Left cardiac atrium (tissue), 4 donors: ENCODE measurements around the gene SLC12A1. TPM values are rescaled to one million over a fixed set of nuclear protein-coding genes. Genes with fewer than 3 reads are reported as not detected.
"Not testable (repeated sequence)": the region's sequence is repeated elsewhere in the genome, so short reads cannot be mapped to it uniquely, and the experiment has no call there.

Source experiments
- ATAC-seq, 2 donors: fragments of 200-7000 bp; cut with Tn5 transposase; one replicate each; pipeline ENCODE4 v1.9.1; 2020; ENCODE audit warnings: mild to moderate bottlenecking in 2 of 2, moderate library complexity in 2 of 2
- DNase-seq: peaks from one replicate; pipeline ENCODE4 v3.0.0-alpha.2; 2020
- intact Hi-C, 2 donors: fragments of 100-400 bp; cut with DNase I; formaldehyde crosslinking; loops; one replicate each; pipeline versions ENCODE4 v1.14.1 to v1.15.1; 2022 to 2023
- total RNA-seq, 2 donors: library from RNA; stranded (reverse); fragmentation: NEBNext Ultra II Directional; extraction: Animal tissue kit (Norgen Biotek cat#: 25700); gene quantifications; one replicate each; pipeline ENCODE4 v1.2.1, GENCODE V29; 2021
- donor health status: DM: no; HTN: yes; CAD: no.
- donor health status: DM: no; HTN: yes; CAD: no; lungs with severe emphysema.
- donor health status: DM: yes; HTN: yes; CAD: no.
- donor health status: Dilated cardiomyopathy.

SLC12A1 gene
- total RNA-seq, 2 donors from 2014 or later = not detected

- no peak for DNase-seq
- no peak for ATAC-seq
- intact Hi-C loops = no loop called here
Observed at GRCh38 chr15:48297668-48298067, 91.6 kb downstream of the SLC12A1 start.

DNA sequence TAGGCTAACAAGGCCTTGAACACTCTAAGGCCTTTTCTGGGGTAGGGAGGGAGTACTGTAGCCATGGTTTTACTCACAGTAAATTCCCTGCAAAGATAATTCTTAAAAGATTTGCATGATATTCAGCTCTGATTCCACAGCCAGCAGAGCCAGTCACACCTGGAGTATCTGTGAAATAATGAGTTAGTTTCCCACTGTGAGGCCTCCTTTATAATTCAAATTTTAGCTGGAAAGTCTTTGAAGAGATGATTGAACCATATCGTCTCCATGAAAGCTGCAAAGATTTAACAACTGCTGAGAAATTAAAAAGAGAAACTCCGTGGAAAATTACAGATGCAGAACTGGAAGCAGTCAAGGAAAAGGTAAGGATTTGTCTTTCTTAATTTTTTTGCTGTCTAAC is 92.8 kb downstream of the SLC12A1 start:
- no peak for DNase-seq
- ATAC-seq = no peak
- intact Hi-C loops = no loop called here

- intact Hi-C loops = no loop called here
- DNase-seq (no peak), ATAC-seq (no peak)
Observed at GRCh38 chr15:48300038-48300437, 93.9 kb downstream of the SLC12A1 start.

DNA sequence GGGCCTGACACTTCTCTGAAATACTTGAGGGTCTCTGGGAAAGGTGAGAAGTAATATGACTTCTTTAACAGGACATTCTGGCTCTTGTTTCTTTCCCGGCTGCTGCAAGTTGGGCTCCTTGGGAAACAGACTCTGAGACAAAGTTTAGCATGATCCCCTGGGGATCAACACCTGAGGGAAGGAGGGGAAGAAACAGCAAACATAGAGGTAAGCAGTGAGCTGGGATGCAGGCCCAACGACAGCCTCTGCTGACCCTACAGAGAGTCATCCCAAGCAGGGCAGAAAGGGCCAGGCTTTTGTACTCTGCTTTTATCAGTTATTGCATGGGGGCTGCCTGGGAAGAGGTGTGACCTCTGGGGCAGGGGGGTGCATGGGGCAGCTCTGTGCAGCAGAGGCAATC is 98.3 kb downstream of the SLC12A1 start:
- ATAC-seq = no peak
- intact Hi-C loops = no loop called here
- DNase-seq = no peak

DNA sequence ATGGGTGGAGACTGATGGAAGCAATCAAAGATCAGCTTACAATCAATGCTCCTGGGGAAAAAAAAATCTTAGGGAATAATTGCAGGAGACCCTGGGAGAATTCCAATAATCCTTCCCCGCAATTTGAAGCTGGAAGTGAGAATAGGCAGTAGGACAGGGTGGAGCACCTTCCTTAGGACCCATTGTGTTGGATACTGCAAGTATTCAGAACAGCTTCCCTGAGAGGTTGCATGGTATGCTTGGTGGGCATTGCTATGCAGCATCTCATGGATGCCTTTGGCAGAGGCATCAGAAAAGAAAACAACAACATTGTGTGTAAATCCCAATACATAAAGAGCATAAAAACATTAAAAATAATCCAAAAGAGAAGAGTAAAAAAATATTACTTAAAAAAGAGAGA is 100.5 kb downstream of the SLC12A1 start:
- no peak for DNase-seq
- intact Hi-C loops = no loop called here
- ATAC-seq = no peak

DNA sequence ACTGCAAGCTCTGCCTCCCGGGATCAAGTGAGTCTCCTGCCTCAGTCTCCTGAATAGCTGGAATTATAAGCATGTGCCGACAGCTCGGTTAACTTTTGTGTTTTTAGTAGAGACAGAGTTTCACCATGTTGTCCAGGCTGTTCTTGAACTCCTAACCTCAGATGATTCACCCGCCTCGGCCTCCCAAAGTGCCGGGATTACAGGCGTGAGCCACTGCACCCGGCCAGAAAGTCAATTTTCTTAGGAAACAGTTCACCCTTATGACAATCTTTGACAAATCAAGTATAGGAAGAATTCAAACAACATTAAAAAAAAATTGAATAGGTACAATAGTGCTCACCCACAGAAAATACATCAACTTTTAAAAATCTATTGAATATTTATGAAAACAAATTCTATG is 101.5 kb downstream of the SLC12A1 start:
- intact Hi-C loops = no loop called here
- DNase-seq = no peak
- no peak for ATAC-seq

- DNase-seq (no peak), ATAC-seq (no peak)
- intact Hi-C loops = no loop called here
Observed at GRCh38 chr15:48309740-48310139, 103.6 kb downstream of the SLC12A1 start.

DNA sequence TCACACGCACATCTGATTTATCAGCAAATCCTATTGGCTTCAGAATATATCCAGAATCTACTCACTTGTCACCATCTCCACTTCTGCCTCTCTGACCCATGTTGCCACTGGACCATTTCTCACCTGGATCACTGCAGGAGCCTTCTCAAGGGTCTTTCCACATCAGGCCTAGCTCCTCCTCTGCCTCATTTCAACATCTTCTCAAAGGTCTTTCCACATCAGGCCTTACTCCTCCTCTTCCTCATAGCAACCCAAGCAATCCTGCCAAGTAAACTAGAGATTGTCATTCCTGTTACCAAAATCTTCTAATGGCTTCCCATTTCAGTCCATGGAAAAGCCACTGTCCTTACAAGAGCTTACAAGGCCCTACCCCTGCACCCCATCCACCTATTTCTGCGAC is 107.1 kb downstream of the SLC12A1 start:
- intact Hi-C loops = no loop called here
- ATAC-seq = no peak
- no peak for DNase-seq

DNA sequence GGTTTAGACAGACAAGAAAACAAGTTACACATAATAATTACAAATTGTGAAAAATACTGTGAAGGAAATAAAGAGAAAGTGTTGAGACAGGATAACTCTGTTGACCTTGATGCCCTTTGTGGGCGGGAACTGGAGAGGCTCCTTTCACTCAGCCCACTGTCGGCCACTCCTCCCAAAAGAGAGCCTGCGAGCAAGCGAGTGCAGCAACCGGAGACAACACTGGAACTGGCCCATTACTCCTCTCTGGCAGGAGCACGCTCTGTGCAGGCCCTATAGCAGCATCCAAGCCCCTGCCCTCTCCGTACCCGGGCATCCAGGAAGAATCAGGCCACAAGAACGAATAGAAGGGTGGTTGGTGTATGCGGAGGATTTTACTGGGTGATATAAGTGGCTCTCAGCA is 108.9 kb downstream of the SLC12A1 start:
- no peak for DNase-seq
- intact Hi-C loops = no loop called here
- no peak for ATAC-seq

DNA sequence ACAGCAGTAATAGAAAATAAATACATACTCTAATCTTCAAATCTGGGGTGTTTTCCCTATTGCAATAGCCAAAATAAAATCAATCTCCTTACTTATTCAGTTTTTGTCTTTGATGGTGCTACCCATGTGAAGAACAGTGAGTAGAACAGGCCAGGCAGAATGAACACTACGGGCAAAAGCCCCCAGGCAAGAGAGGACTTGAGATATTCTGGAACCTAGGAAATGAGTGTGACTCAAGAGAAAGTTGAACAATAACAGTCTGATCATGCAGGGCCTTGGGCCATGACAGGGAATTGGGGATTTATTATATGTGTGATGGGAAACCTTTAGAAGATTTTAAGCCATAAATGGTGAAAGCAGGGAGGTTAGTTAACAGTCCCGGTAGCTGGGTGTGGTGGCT is 111.1 kb downstream of the SLC12A1 start:
- DNase-seq (no peak), ATAC-seq (no peak)
- intact Hi-C loops = no loop called here

- DNase-seq (no peak), ATAC-seq (no peak)
- intact Hi-C loops = no loop called here
Observed at GRCh38 chr15:48318131-48318530, 112.0 kb downstream of the SLC12A1 start.

- no peak for ATAC-seq
- intact Hi-C loops = no loop called here
- no peak for DNase-seq
Observed at GRCh38 chr15:48323294-48323693, 117.2 kb downstream of the SLC12A1 start.

DNA sequence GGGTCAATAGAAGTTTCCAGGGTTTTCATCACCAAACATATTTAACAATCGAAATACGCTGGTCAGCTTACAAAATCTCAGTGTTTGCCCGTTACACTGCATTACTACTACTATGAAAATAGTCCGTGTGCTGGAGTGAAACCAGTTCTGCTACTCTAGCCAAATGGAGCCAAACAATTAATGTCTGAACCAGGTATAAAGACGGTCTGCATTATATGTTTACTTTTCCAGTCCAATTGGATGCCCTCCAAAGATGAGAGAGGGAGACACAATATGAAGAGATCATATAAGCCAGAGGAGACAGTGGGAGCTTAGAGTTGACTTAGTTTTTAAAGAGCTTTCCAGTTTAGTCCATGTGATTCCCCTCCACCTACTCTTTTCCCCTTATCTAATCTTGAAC is 118.8 kb downstream of the SLC12A1 start:
- DNase-seq (no peak), ATAC-seq (no peak)
- intact Hi-C loops = no loop called here

GRCh38 chr15:48325400-48325799 is 119.3 kb downstream of the SLC12A1 start:
- DNase-seq (no peak), ATAC-seq (no peak)
- intact Hi-C loops = no loop called here

DNA sequence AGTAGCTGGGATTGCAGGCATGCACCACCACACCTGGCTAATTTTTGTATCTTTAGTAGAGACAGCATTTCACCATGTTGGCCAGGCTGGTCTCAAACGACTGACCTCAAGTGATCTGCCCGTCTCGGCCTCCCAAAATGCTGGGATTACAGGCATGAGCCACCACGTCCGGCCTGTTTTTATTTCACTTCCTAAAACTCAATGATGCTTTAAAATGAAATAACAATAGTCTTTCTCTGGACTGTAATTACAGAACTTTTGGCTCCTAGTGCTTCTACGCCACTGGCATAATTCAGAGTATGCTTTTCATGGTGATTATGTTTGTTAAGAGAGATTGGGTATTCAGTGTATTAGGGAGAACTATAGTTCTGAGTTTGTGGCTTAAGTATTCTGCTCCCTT is 120.1 kb downstream of the SLC12A1 start:
- DNase-seq, ATAC-seq, intact Hi-C loops: not testable (repeated sequence)

DNA sequence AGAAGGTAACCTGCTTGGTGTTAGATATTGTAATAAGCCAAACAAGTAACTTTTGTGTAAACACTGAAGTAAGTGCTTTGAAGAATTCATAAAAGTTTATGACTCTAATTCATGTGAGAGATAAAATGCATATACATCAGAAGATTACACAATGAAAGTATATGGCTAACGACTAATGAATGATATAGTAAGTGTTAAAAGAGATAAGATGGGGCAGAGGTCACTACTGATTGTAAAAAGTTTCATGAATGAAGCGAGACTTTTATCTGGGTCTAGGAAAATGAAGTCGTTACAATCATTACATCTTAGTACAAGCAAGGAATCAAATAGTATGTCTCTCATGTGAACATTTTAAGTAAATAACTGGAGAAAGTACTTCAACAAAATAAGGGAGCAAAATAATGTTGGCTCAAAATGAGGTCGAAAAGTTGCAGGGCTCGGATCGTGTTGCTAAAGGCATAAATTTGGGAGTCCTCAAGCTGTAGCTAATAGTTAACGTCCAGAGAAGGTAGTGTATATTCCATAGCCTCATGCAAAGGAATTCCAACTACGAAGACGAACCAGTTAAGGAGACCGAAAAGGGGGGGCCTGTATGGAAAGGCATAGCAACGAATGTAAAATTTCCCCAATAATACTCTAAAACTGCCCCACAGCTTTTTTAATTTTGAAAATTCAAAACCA is 124.1 kb downstream of the SLC12A1 start:
- ATAC-seq (no peak), DNase-seq (no peak)
- intact Hi-C loops = no loop called here

DNA sequence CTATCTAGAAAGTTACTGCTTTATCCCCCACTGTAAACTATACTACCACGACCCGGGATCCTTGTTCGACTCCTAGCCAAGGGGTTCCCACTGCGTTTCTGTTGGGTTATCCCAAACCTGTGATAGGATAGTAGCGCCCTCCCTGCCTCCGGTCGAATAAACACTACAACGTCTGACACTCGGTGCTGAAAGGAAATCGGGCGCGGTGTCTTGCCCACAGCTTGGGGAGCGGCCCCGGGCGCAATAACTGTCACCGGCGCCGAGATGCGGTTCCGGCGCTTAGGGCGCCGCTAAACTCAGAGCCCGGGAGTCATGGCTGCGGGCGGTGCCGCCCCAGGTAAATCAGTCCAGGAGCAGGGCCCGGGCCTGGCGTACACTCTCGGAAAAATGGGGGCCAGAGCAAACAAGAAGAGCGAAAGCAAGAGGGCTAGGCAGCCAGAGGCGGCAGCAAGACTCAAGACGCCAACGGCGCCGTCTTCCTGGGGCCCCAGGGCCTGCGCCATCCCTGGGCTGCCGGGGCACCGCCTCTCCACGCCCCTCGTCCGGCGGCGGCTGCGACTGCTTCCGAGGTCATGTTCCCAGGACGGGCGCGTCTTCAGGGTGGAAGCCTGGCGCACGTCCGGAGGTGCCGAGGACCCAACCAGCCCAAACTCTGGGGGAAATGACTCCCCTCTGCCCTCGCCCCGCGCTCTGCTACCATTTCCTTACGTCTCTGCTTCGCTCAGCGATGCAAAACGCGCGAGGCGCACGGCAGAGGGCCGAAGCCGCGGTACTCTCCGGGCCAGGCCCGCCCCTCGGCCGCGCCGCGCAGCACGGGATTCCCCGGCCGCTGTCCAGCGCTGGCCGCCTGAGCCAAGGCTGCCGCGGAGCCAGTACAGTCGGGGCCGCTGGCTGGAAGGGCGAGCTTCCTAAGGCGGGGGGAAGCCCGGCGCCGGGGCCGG is 125.0 kb downstream of the SLC12A1 start, which contains the start of gene DUT:
TSS of gene DUT (plus strand) at position 575 of the 941 bp plus-strand sequence. CDS start at position 662, 87 bp downstream.
- intact Hi-C loops = no loop called here
- ATAC-seq = peak; percentile 97 to 98
- peak; percentile 93 for DNase-seq

- no peak for DNase-seq
Observed at GRCh38 chr15:48331796-48332641, 125.9 kb downstream of the SLC12A1 start.

DNA sequence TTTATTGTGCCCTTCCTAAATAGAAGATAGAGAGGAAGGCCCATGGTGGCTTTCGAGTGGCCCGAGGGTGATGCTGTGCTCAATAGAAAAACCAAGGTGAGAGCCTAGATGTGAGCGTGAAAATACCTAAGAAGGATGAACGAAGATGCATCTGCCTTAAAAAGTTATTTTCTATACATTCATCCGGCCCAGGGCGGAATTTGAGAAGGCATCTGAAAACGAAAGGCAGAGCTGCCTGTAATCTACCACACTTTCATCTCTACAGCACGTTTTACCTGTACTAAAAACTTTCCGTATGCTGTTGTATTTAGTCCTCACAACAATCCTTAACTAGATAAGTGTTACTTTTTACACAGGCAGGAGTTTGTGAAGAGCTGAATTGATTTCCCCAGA is 126.5 kb downstream of the SLC12A1 start:
- intact Hi-C loops = no loop called here
- ATAC-seq (no peak), DNase-seq (no peak)

More at GRCh38 chr15:48331796-48332641, 125.9 kb downstream of the SLC12A1 start:
- ATAC-seq = peak; percentile 81 to 89
- intact Hi-C loops = no loop called here

DNA sequence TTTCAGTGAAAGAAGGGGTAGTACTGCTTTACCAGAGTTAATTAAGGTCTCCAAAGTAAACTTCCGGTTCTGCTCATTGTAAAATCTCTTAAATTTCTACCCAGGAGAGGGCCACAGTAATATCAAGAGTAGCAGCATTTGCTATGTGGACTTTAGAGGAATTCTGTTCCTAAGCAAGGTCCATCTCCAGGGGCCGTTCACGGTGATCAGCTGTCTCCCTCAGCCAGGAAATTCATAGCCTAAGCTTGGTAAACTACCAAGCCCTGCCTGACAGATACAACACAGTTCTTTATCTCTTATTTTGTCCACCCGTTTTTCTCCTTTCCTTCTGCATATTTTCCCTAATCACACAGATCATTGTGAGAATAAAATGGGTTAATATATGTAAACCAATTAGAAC is 127.4 kb downstream of the SLC12A1 start:
- no peak for ATAC-seq
- intact Hi-C loops = no loop called here

More for the DNA sequence above, 127.4 kb downstream of the SLC12A1 start:
- DNase-seq = no peak
